GM23338 (cell line): ENCODE results near the gene CASQ2. TPM values are rescaled to one million over a fixed set of nuclear protein-coding genes. Genes with fewer than 3 reads are reported as not detected.

ENCODE experiments used
- ATAC-seq: fragments of 200-7000 bp; cut with Tn5 transposase; 3 replicates; pipeline ENCODE4 v1.9.1; 2020
- DNase-seq: peaks from one replicate; pipeline ENCODE4 v3.0.0-alpha.2; 2015; ENCODE audit warnings: low spot score
- H2AFZ ChIP-seq: fragments of 200-600 bp; sonication (generic); 2 replicates; pipeline ENCODE4 v1.8.0; 2016; ENCODE audit warnings: antibody characterized with exemption, mild to moderate bottlenecking, moderate library complexity
- H3F3A ChIP-seq: fragments of 200-600 bp; sonication (generic); replicated peaks from 2 replicates; pipeline ENCODE4 v1.8.0; 2017; ENCODE audit warnings: antibody characterized with exemption, mixed run types, low read depth
- H3K27ac ChIP-seq: fragments of 200-600 bp; sonication (generic); 2 replicates; pipeline ENCODE4 v1.6.1; 2016; ENCODE audit warnings: low read depth
- H3K27me3 ChIP-seq: fragments of 200-600 bp; sonication (generic); 2 replicates; pipeline ENCODE4 v1.8.0; 2016; ENCODE audit warnings: mild to moderate bottlenecking, mixed run types, moderate library complexity; ENCODE audit not compliant: insufficient read depth
- H3K36me3 ChIP-seq: fragments of 200-600 bp; sonication (generic); 2 replicates; pipeline ENCODE4 v1.8.0; 2016; ENCODE audit warnings: mild to moderate bottlenecking; ENCODE audit not compliant: insufficient read depth
- H3K4me1 ChIP-seq: fragments of 200-600 bp; sonication (generic); 2 replicates; pipeline ENCODE4 v1.8.0; 2016; ENCODE audit warnings: mild to moderate bottlenecking, moderate library complexity; ENCODE audit not compliant: insufficient read depth
- H3K4me2 ChIP-seq: fragments of 200-600 bp; sonication (generic); 2 replicates; pipeline ENCODE4 v1.7.1; 2017; ENCODE audit warnings: mixed run types
- H3K4me3 ChIP-seq: fragments of 200-600 bp; sonication (generic); 2 replicates; pipeline ENCODE4 v1.6.1; 2016; ENCODE audit warnings: mixed run types
- H3K79me2 ChIP-seq: fragments of 200-600 bp; sonication (generic); replicated peaks from 2 replicates; pipeline ENCODE4 v1.8.0; 2017; ENCODE audit warnings: mild to moderate bottlenecking; ENCODE audit not compliant: insufficient read depth
- H3K9me2 ChIP-seq: fragments of 200-600 bp; sonication (generic); 2 replicates; pipeline ENCODE4 v1.8.0; 2017; ENCODE audit not compliant: insufficient read depth
- H4K20me1 ChIP-seq: fragments of 200-600 bp; sonication (generic); replicated peaks from 2 replicates; pipeline ENCODE4 v1.8.0; 2017; ENCODE audit warnings: mild to moderate bottlenecking; ENCODE audit not compliant: insufficient read depth
- H3K27ac Mint-ChIP-seq: 2 replicates; pipeline ENCODE4 v1.8.0; 2020; ENCODE audit warnings: inconsistent platforms, mild to moderate bottlenecking, moderate library complexity, mixed read lengths
- H3K27me3 Mint-ChIP-seq: 3 replicates; pipeline ENCODE4 v1.8.0; 2022; ENCODE audit warnings: low read depth, mild to moderate bottlenecking, moderate library complexity, mixed read lengths, inconsistent platforms; ENCODE audit not compliant: insufficient read depth, poor library complexity
- H3K36me3 Mint-ChIP-seq: 3 replicates; pipeline ENCODE4 v1.8.0; 2021; ENCODE audit warnings: low read depth, mild to moderate bottlenecking, inconsistent platforms, moderate library complexity, mixed read lengths
- H3K4me1 Mint-ChIP-seq: 3 replicates; pipeline ENCODE4 v1.8.0; 2020; ENCODE audit warnings: mild to moderate bottlenecking, inconsistent platforms, mixed read lengths
- H3K4me3 Mint-ChIP-seq: 3 replicates; pipeline ENCODE4 v1.8.0; 2021; ENCODE audit warnings: moderate library complexity, mild to moderate bottlenecking, inconsistent platforms, mixed read lengths
- H3K9me3 Mint-ChIP-seq: 3 replicates; pipeline ENCODE4 v1.8.0; 2020; ENCODE audit warnings: moderate library complexity, mild to moderate bottlenecking, inconsistent platforms, mixed read lengths
- CREB1 ChIP-seq: fragments of 250-450 bp; sonication (Bioruptor Pico); IDR thresholded peaks from 2 replicates; pipeline ENCODE4 v1.5.0; 2020; ENCODE audit warnings: low read depth, mild to moderate bottlenecking, moderate library complexity
- EZH2 ChIP-seq: fragments of 200-600 bp; sonication (generic); IDR thresholded peaks from one replicate; pipeline ENCODE4 v1.8.0; 2017; ENCODE audit warnings: antibody characterized with exemption, mild to moderate bottlenecking, low read depth; ENCODE audit not compliant: unreplicated experiment
- EZH2phosphoT487 ChIP-seq: fragments of 200-600 bp; sonication (generic); IDR thresholded peaks from one replicate; pipeline ENCODE4 v1.8.1; 2018; ENCODE audit warnings: antibody characterized with exemption; ENCODE audit not compliant: unreplicated experiment
- JUNB ChIP-seq: IDR thresholded peaks from one replicate; pipeline ENCODE4 v1.6.1; 2016; ENCODE audit warnings: antibody characterized with exemption; ENCODE audit not compliant: unreplicated experiment
- NANOG ChIP-seq: IDR thresholded peaks from 2 replicates; pipeline ENCODE4 v1.6.1; 2016; ENCODE audit warnings: antibody characterized with exemption, borderline replicate concordance
- POLR2AphosphoS5 ChIP-seq: IDR thresholded peaks from 2 replicates; pipeline ENCODE4 v1.6.1; 2016; ENCODE audit warnings: antibody characterized with exemption, low read depth
- STAT1 ChIP-seq: IDR thresholded peaks from one replicate; pipeline ENCODE4 v1.6.1; 2016; ENCODE audit warnings: antibody characterized with exemption; ENCODE audit not compliant: unreplicated experiment
- ZNF114 ChIP-seq: fragments of 250-450 bp; sonication (Bioruptor Pico); IDR thresholded peaks from 2 replicates; pipeline ENCODE4 v1.5.0; 2020; ENCODE audit warnings: mild to moderate bottlenecking, moderate library complexity
- ZNF331 ChIP-seq: fragments of 250-450 bp; sonication (Bioruptor Pico); IDR thresholded peaks from 2 replicates; pipeline ENCODE4 v1.5.0; 2020; ENCODE audit warnings: low read depth, mild to moderate bottlenecking, moderate library complexity
- polyA plus RNA-seq: library from polyadenylated mRNA; unstranded; fragments of >200 nt; fragmentation: Nextera tagmentation; extraction: Ambion mirVana; gene quantifications from 2 replicates; pipeline ENCODE4 v1.2.1, GENCODE V29; 2016
- total RNA-seq: library from RNA; depleted of rRNA; stranded (reverse); fragments of >200 nt; shearing (Covaris generic); gene quantifications from 2 replicates; pipeline ENCODE4 v1.2.3, GENCODE V29; 2014
- TF ChIP-seq, protein P1 (sequence below): IDR thresholded peaks from 2 replicates; pipeline ENCODE4 v1.6.1; 2016; ENCODE audit warnings: antibody characterized with exemption
- TF ChIP-seq, protein P2 (sequence below): fragments of 250-450 bp; sonication (Bioruptor Pico); IDR thresholded peaks from 2 replicates; pipeline ENCODE4 v1.5.0; 2020; ENCODE audit warnings: mild to moderate bottlenecking, moderate library complexity

The CASQ2 gene
- total and polyA plus RNA-seq, 2 experiments from 2014 or later, result not detected

DNA sequence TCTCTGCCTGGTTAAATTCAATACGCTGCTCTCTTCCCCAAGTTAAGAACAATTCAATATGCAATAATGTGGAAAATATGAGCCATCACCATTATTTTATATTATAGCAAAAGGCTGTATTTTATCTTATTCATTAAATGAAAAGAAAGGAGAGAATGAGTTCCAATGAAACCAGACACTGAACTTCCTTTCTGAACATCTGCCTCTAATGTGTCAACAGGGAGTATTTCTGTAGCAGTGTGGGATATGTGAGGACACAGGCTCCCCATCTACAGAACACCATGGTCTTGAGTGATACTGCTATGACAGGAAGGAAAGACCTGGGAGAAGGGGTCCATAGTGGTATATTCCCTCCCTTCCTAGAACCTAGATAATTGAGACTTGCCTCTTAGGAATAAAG, 46.3 kb downstream of the CASQ2 start (continued):
- no peak for TF ChIP-seq EZH2
- no peak for TF ChIP-seq ZNF114 (CRISPR knock-in tag)
- no peak for TF ChIP-seq EZH2phosphoT487
- TF ChIP-seq STAT1, result no peak
- TF ChIP-seq JUNB, result no peak
- no peak for TF ChIP-seq ZNF331 (CRISPR knock-in tag)
- TF ChIP-seq POLR2AphosphoS5, result no peak

DNA sequence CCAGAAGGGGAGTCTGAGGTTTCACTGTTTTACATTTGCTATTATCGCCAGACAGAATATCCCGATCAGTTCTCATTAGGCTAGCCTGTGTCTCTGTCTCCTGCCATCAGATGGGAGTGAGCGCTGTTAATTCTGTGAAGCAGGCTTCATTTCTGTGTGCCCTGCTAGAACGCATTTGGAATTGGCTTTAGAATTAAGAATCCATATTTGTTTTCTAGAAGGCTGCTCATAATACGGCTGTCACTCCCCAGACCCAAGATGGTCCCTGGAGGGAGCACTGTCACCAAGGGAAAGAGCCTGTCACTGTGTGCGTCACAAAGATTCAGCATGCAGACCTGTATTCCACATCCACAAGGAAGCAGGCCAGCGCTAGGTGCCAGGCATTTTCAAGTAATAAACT, 49.2 kb downstream of the CASQ2 start:
- H4K20me1 ChIP-seq, result no peaks in the 10 kb centered on the region
- no peak for DNase-seq
- ATAC-seq, result no peak
- no peak overlapping the region for H3K4me3 Mint-ChIP-seq
- H3K36me3 Mint-ChIP-seq, result no peaks in the 10 kb centered on the region
- H3K27me3 Mint-ChIP-seq, result peaks cover 10% of the 10 kb centered on the region
- no peak overlapping the region for H3K27ac ChIP-seq
- no peaks in the 10 kb centered on the region for H3K9me2 ChIP-seq
- no peak overlapping the region for H3K4me2 ChIP-seq
- H3K79me2 ChIP-seq, result no peaks in the 10 kb centered on the region
- peaks cover 8% of the 10 kb centered on the region; the same call in 1 of the 2 replicates for H3K4me1 ChIP-seq
- H2AFZ ChIP-seq, result no peak overlapping the region
- no peaks in the 10 kb centered on the region for H3K9me3 Mint-ChIP-seq
- peaks cover 13% of the 10 kb centered on the region for H3K4me1 Mint-ChIP-seq
- no peak overlapping the region for H3K4me3 ChIP-seq
- no peak for TF ChIP-seq ZNF331 (CRISPR knock-in tag)
- no peak for TF ChIP-seq STAT1
- TF ChIP-seq, protein P1, sequence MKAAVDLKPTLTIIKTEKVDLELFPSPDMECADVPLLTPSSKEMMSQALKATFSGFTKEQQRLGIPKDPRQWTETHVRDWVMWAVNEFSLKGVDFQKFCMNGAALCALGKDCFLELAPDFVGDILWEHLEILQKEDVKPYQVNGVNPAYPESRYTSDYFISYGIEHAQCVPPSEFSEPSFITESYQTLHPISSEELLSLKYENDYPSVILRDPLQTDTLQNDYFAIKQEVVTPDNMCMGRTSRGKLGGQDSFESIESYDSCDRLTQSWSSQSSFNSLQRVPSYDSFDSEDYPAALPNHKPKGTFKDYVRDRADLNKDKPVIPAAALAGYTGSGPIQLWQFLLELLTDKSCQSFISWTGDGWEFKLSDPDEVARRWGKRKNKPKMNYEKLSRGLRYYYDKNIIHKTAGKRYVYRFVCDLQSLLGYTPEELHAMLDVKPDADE, result no peak
- no peak for TF ChIP-seq NANOG
- no peak for TF ChIP-seq CREB1 (CRISPR knock-in tag)
- TF ChIP-seq, protein P2, sequence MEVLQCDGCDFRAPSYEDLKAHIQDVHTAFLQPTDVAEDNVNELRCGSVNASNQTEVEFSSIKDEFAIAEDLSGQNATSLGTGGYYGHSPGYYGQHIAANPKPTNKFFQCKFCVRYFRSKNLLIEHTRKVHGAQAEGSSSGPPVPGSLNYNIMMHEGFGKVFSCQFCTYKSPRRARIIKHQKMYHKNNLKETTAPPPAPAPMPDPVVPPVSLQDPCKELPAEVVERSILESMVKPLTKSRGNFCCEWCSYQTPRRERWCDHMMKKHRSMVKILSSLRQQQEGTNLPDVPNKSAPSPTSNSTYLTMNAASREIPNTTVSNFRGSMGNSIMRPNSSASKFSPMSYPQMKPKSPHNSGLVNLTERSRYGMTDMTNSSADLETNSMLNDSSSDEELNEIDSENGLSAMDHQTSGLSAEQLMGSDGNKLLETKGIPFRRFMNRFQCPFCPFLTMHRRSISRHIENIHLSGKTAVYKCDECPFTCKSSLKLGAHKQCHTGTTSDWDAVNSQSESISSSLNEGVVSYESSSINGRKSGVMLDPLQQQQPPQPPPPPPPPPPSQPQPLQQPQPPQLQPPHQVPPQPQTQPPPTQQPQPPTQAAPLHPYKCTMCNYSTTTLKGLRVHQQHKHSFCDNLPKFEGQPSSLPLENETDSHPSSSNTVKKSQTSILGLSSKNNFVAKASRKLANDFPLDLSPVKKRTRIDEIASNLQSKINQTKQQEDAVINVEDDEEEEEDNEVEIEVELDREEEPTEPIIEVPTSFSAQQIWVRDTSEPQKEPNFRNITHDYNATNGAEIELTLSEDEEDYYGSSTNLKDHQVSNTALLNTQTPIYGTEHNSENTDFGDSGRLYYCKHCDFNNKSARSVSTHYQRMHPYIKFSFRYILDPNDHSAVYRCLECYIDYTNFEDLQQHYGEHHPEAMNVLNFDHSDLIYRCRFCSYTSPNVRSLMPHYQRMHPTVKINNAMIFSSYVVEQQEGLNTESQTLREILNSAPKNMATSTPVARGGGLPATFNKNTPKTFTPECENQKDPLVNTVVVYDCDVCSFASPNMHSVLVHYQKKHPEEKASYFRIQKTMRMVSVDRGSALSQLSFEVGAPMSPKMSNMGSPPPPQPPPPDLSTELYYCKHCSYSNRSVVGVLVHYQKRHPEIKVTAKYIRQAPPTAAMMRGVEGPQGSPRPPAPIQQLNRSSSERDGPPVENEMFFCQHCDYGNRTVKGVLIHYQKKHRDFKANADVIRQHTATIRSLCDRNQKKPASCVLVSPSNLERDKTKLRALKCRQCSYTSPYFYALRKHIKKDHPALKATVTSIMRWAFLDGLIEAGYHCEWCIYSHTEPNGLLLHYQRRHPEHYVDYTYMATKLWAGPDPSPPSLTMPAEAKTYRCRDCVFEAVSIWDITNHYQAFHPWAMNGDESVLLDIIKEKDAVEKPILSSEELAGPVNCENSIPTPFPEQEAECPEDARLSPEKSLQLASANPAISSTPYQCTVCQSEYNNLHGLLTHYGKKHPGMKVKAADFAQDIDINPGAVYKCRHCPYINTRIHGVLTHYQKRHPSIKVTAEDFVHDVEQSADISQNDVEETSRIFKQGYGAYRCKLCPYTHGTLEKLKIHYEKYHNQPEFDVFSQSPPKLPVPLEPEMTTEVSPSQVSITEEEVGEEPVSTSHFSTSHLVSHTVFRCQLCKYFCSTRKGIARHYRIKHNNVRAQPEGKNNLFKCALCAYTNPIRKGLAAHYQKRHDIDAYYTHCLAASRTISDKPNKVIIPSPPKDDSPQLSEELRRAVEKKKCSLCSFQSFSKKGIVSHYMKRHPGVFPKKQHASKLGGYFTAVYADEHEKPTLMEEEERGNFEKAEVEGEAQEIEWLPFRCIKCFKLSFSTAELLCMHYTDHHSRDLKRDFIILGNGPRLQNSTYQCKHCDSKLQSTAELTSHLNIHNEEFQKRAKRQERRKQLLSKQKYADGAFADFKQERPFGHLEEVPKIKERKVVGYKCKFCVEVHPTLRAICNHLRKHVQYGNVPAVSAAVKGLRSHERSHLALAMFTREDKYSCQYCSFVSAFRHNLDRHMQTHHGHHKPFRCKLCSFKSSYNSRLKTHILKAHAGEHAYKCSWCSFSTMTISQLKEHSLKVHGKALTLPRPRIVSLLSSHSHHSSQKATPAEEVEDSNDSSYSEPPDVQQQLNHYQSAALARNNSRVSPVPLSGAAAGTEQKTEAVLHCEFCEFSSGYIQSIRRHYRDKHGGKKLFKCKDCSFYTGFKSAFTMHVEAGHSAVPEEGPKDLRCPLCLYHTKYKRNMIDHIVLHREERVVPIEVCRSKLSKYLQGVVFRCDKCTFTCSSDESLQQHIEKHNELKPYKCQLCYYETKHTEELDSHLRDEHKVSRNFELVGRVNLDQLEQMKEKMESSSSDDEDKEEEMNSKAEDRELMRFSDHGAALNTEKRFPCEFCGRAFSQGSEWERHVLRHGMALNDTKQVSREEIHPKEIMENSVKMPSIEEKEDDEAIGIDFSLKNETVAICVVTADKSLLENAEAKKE (CRISPR knock-in tag), result no peak
- no peaks in the 10 kb centered on the region for H3F3A ChIP-seq
- H3K27ac Mint-ChIP-seq, result no peak overlapping the region
- no peaks in the 10 kb centered on the region for H3K27me3 ChIP-seq
- H3K36me3 ChIP-seq, result no peaks in the 10 kb centered on the region
